Smooth muscle cell (in vitro differentiated cells): Measurements from ENCODE around the gene ZNF71. TPM values are rescaled to one million over a fixed set of nuclear protein-coding genes. Genes with fewer than 3 reads are reported as not detected.

ENCODE experiments used
- DNase-seq: peaks from one replicate; lab custom pipeline; 2025; ENCODE audit not compliant: unreplicated experiment; lab: John Stamatoyannopoulos, UW
- H2AFZ ChIP-seq: fragments of 200-600 bp; sonication (generic); 2 replicates; pipeline ENCODE4 v1.6.0; 2016; ENCODE audit warnings: antibody characterized with exemption, low read depth, mild to moderate bottlenecking
- H3F3A ChIP-seq: fragments of 200-600 bp; sonication (generic); 2 replicates; pipeline ENCODE4 v1.6.0; 2017; ENCODE audit warnings: antibody characterized with exemption, low read depth
- H3K27ac ChIP-seq: fragments of 200-600 bp; sonication (generic); 2 replicates; pipeline ENCODE4 v1.5.1; 2016; ENCODE audit warnings: low read depth, mild to moderate bottlenecking
- H3K27me3 ChIP-seq: fragments of 200-600 bp; sonication (generic); 2 replicates; pipeline ENCODE4 v1.6.1; 2016; ENCODE audit warnings: low read depth, mild to moderate bottlenecking
- H3K36me3 ChIP-seq: fragments of 200-600 bp; sonication (generic); 2 replicates; pipeline ENCODE4 v1.5.1; 2016; ENCODE audit warnings: low read depth
- H3K4me1 ChIP-seq: fragments of 200-600 bp; sonication (generic); 2 replicates; pipeline ENCODE4 v1.5.1; 2016; ENCODE audit warnings: low read depth
- H3K4me2 ChIP-seq: fragments of 200-600 bp; sonication (generic); 2 replicates; pipeline ENCODE4 v1.6.0; 2016; ENCODE audit warnings: mild to moderate bottlenecking
- H3K4me3 ChIP-seq: fragments of 200-600 bp; sonication (generic); 2 replicates; pipeline ENCODE4 v1.5.1; 2016; ENCODE audit warnings: mild to moderate bottlenecking
- H3K79me2 ChIP-seq: fragments of 200-600 bp; sonication (generic); 2 replicates; pipeline ENCODE4 v1.6.0; 2016; ENCODE audit warnings: low read depth, mild to moderate bottlenecking
- H3K9ac ChIP-seq: fragments of 200-600 bp; sonication (generic); 2 replicates; pipeline ENCODE4 v1.6.0; 2016; ENCODE audit warnings: low read depth
- H3K9me3 ChIP-seq: fragments of 200-600 bp; sonication (generic); replicated peaks from 2 replicates; pipeline ENCODE4 v1.5.1; 2016; ENCODE audit warnings: low read depth
- H4K20me1 ChIP-seq: fragments of 200-600 bp; sonication (generic); 2 replicates; pipeline ENCODE4 v1.6.0; 2016; ENCODE audit warnings: low read depth
- CTCF ChIP-seq: fragments of 200-600 bp; sonication (generic); IDR thresholded peaks from 2 replicates; pipeline ENCODE4 v1.5.1; 2017; ENCODE audit warnings: borderline replicate concordance, mild to moderate bottlenecking, antibody characterized with exemption; ENCODE audit not compliant: insufficient read depth, poor library complexity, severe bottlenecking
- WGBS: methylation state at CpG from one replicate; pipeline ENCODE4 v1.1.7; 2016; ENCODE audit warnings: low lambda C conversion rate; 5-methylcytosine and 5-hydroxymethylcytosine counted together
- polyA plus RNA-seq: library from polyadenylated mRNA; unstranded; fragments of >200 nt; fragmentation: Nextera tagmentation; extraction: Ambion mirVana; gene quantifications from 2 replicates; pipeline ENCODE4 v1.2.1, GENCODE V29; 2016
- total RNA-seq: library from RNA; depleted of rRNA; stranded (reverse); fragments of >200 nt; gene quantifications from 2 replicates; pipeline ENCODE4 v1.2.3, GENCODE V29; 2014

The ZNF71 gene
- total and polyA plus RNA-seq, 2 experiments from 2014 or later = 5.9 to 11.2 TPM

GRCh38 chr19:56617531-56617930 lies 22.4 kb downstream of the ZNF71 start:
- H3K79me2 ChIP-seq = peaks cover 47% of the 10 kb centered on the region

GRCh38 chr19:56619121-56619520 lies 24.0 kb downstream of the ZNF71 start:
- Histone ChIP-seq H3K4me2 (no peak overlapping the region), H3K4me1 (no peaks in the 10 kb centered on the region), H3K4me3 (no peak overlapping the region), H3K27me3 (no peaks in the 10 kb centered on the region), H2AFZ (no peak overlapping the region), H3K9ac (no peak overlapping the region), H3K79me2 (peaks cover 39% of the 10 kb centered on the region), H4K20me1 (no peaks in the 10 kb centered on the region), H3K9me3 (peaks cover 16% of the 10 kb centered on the region), H3F3A (no peaks in the 10 kb centered on the region), H3K27ac (no peak overlapping the region), H3K36me3 (peaks cover 34% of the 10 kb centered on the region)
- DNase-seq = no peak
- WGBS = 90% methylated on average over 8 of the region's 8 CpGs
- no peak for TF ChIP-seq CTCF

More at GRCh38 chr19:56617531-56617930, 22.4 kb downstream of the ZNF71 start:
- H3K27me3 ChIP-seq = no peaks in the 10 kb centered on the region
- H3K4me1 ChIP-seq = no peaks in the 10 kb centered on the region
- H3K27ac ChIP-seq = no peak overlapping the region
- H3F3A ChIP-seq = no peaks in the 10 kb centered on the region
- H3K36me3 ChIP-seq = peaks cover 44% of the 10 kb centered on the region
- H2AFZ ChIP-seq = no peak overlapping the region
- WGBS = 97% methylated on average over 8 of the region's 8 CpGs
- no peak overlapping the region for H3K4me2 ChIP-seq
- no peaks in the 10 kb centered on the region for H4K20me1 ChIP-seq
- H3K9ac ChIP-seq = no peak overlapping the region
- H3K9me3 ChIP-seq = peaks cover 19% of the 10 kb centered on the region
- H3K4me3 ChIP-seq = no peak overlapping the region
- DNase-seq = no peak
- TF ChIP-seq CTCF = no peak

- no peaks in the 10 kb centered on the region for H3K4me1 ChIP-seq
- H2AFZ ChIP-seq = no peak overlapping the region
- H3F3A ChIP-seq = no peaks in the 10 kb centered on the region
- H4K20me1 ChIP-seq = no peaks in the 10 kb centered on the region
- no peak overlapping the region for H3K4me3 ChIP-seq
- H3K9me3 ChIP-seq = peaks cover 8% of the 10 kb centered on the region
- 98% methylated on average over 37 of the region's 37 CpGs for WGBS
- peaks cover 19% of the 10 kb centered on the region for H3K36me3 ChIP-seq
- peaks cover 9% of the 10 kb centered on the region for H3K79me2 ChIP-seq
- H3K9ac ChIP-seq = no peak overlapping the region
- no peak for DNase-seq
- no peaks in the 10 kb centered on the region for H3K27me3 ChIP-seq
- H3K27ac ChIP-seq = no peak overlapping the region
- no peak for TF ChIP-seq CTCF
- no peak overlapping the region for H3K4me2 ChIP-seq
These were observed 27.3 kb downstream of the ZNF71 start for GRCh38 chr19:56622374-56622773.

- no peaks in the 10 kb centered on the region for H3F3A ChIP-seq
- DNase-seq = no peak
- no peaks in the 10 kb centered on the region for H4K20me1 ChIP-seq
- no peak overlapping the region for H3K4me3 ChIP-seq
- TF ChIP-seq CTCF = no peak
- no peaks in the 10 kb centered on the region for H3K27me3 ChIP-seq
- no peak overlapping the region for H3K4me2 ChIP-seq
- no peak overlapping the region for H2AFZ ChIP-seq
- peaks cover 8% of the 10 kb centered on the region for H3K9me3 ChIP-seq
- 98% methylated on average over 9 of the region's 9 CpGs for WGBS
- H3K79me2 ChIP-seq = peaks cover 5% of the 10 kb centered on the region
- no peaks in the 10 kb centered on the region for H3K4me1 ChIP-seq
- peaks cover 16% of the 10 kb centered on the region for H3K36me3 ChIP-seq
- H3K9ac ChIP-seq = no peak overlapping the region
- H3K27ac ChIP-seq = no peak overlapping the region
These were observed 27.9 kb downstream of the ZNF71 start for GRCh38 chr19:56623006-56623405.
